Islet precursor cell (in vitro differentiated cells): ENCODE results near the gene SRSF7.
"Not testable (repeated sequence)": the region's sequence is repeated elsewhere in the genome, so short reads cannot be mapped to it uniquely, and the experiment has no call there.

ENCODE experiments used
- DNase-seq: peaks from one replicate; pipeline ENCODE4 v3.0.0-alpha.2; 2018

Gene SRSF7

DNA sequence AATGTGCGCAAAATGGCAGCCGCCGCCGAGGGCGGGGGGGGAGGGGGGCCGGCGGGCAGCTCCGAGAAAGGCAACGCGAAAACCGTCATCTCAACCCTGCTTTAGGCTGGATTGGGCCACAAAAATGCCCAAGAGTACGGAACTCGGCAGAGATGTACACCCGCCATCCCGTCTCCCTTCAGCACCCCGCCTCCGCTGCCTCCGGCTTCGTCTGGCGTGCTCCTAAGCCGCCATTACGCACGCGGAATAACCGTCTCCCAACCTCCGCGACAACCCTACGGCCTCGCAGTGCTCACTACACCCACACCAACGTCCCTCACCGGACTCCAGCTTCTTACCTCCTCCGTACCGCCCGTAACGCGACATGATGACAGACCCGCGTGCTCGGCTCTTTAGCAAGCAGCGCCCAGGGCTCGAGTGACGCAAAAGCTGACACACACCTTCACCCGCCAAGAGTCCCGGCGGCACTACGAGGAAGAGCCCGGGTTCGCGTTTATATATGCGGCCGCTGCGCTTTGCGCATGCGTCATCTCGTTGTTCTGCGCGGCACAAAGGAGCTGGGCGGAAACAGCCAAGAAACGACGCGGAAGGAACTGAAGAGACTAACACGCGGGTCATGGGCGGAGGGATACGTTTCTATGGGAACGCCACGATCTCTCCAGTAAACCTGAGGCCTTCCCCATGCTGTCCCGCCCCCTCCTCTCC is at the start of gene SRSF7:
TSS of gene SRSF7 (minus strand) at position 471 of the 705 bp plus-strand sequence. CDS start at position 366, 105 bp downstream.
- DNase-seq = peak; percentile 98

GRCh38 chr2:38797953-38798352 is 46.8 kb upstream of the SRSF7 start:
- peak; percentile 57 for DNase-seq

- DNase-seq = peak; percentile 74
Measured at GRCh38 chr2:38797250-38797676, 46.1 kb upstream of the SRSF7 start.

DNA sequence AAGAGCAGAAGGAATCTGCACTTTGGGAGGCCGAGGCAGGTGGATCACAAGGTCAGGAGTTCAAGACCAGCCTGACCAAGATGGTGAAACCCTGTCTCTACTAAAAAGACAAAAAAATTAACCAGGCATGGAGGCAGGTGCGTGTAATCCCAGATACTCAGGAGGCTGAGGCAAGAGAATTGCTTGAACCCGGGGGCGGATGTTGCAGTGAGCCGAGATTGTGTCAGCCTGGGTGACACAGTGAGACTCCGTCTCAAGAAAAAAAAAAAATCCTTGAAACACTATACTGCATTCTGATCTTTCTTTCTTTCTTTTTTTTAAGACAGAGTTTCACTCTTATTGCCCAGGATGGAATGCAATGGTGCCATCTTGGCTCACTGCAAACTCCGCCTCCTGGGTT is 43.9 kb upstream of the SRSF7 start:
- DNase-seq = not testable (repeated sequence)

- no peak for DNase-seq
Measured at GRCh38 chr2:38794235-38794946, 43.2 kb upstream of the SRSF7 start.

- DNase-seq = no peak
Measured at GRCh38 chr2:38793511-38793910, 42.4 kb upstream of the SRSF7 start.

GRCh38 chr2:38792751-38793150 is 41.6 kb upstream of the SRSF7 start:
- DNase-seq = no peak

GRCh38 chr2:38792321-38792720 is 41.2 kb upstream of the SRSF7 start:
- not testable (repeated sequence) for DNase-seq

- DNase-seq = no peak
Measured at GRCh38 chr2:38791744-38792143, 40.6 kb upstream of the SRSF7 start.

- DNase-seq = no peak
Measured at GRCh38 chr2:38789691-38790090, 38.5 kb upstream of the SRSF7 start.

- no peak for DNase-seq
Measured at GRCh38 chr2:38788306-38788705, 37.1 kb upstream of the SRSF7 start.

DNA sequence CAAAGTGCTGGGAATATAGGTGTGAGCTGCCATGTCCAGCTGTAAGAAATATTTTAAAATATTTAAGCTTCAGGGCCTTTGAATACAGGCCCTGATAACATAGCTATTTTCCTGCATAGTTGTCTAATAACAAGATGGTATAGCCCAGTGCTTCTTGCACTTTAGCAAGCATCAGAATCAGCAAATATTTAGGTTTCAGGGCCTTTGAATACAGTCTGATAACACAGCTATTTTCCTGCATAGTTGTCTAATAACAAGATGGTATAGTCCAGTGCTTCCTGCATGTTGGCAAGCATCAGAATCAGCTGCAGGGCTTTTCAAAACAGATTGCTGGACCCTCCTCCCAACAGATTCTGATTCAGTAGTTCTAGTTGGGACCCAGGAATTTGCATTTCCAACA is 32.4 kb upstream of the SRSF7 start:
- no peak for DNase-seq

- DNase-seq = no peak
Measured at GRCh38 chr2:38778687-38779082, 27.5 kb upstream of the SRSF7 start.

DNA sequence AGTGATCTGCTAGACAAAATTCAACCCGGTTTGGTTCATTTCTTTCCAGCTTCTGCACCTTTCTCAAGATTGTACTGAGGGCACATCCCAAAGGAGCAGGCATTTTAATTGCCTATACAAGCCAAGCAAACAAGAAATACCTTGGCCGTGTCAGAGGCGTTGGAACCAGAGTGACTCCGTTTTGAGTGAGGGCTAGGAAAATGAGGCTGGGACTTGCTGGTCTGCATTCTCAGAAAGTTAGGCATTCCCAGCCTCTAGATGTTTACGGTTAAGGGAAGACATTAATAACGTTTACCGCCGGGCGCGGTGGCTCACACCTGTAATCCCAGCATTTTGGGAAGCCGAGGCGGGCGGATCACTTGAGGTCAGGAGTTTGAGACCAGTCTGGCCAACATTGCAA is 25.4 kb upstream of the SRSF7 start:
- DNase-seq = peak; percentile 70

DNA sequence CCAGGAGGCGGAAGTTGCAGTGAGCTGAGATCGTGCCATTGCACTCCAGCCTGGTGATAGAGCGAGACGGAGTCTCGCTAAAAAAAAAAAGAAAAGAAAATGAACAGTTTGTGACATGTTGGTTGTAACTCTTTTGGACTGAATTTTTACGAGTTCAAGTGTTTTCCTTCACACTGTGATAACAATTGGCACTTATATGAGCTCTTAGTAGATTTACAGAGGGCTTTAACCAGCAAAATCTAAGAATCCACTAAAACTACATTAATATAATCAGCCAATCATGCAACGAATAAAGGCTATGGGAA is 24.7 kb upstream of the SRSF7 start:
- DNase-seq = no peak

GRCh38 chr2:38775097-38775920 is 24.1 kb upstream of the SRSF7 start:
- DNase-seq = peak; percentile 62

DNA sequence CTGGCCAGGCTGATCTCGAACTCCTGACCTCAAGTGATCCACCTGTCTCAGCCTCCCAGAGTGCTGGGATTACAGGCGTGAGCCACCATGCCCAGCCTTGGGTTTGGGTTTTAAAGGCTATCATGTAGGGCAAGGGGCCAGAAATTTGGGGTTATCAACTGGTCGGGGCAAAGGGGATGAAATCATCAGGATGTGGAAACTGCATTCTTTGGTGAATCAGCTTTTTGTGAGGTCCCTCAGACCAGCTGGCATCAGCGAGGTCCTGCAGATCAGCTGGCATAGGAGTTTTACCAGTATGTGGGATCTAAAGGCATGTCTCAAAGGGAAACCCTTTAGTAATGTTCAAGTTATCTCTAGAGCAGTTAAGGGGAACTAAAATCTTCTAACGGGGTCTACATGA is 20.5 kb upstream of the SRSF7 start:
- DNase-seq = no peak

- DNase-seq = no peak
Measured at GRCh38 chr2:38765551-38765950, 14.4 kb upstream of the SRSF7 start.

GRCh38 chr2:38765149-38765548 is 14.0 kb upstream of the SRSF7 start:
- DNase-seq = no peak

- DNase-seq = no peak
Measured at GRCh38 chr2:38763728-38764127, 12.6 kb upstream of the SRSF7 start.

GRCh38 chr2:38763228-38763627 is 12.1 kb upstream of the SRSF7 start:
- DNase-seq = no peak

DNA sequence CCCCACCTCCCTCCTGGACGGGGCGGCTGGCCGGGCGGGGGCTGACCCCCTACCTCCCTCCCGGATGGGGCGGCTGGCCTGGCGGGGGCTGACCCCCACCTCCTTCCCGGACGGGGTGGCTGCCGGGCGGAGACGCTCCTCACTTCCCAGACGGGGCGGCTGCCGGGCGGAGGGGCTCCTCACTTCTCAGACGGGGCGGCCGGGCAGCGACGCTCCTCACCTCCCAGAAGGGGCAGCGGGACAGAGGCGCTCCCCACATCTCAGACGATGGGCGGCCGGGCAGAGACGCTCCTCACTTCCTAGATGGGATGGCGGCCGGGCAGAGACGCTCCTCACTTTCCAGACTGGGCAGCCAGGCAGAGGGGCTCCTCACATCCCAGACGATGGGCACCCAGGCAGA is 4.7 kb upstream of the SRSF7 start:
- DNase-seq = not testable (repeated sequence)

DNA sequence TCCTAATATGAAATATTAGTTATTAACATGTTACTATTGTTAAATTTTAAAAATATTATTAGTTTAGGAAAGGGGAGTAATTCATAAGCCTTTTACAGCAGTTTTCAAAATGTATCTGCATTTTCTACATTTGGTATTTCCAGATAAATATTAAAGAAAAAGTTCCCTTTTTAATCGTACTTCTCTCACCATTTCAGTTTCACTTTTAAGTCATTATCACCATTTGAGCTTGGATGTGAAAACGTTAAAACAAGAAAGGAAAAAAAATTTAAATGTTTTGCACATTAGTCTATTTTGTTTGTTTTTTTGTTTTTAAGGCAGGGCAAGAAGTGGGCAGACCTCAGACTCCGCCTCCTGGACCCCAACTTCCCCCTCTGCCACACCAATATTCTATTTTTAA is 3.3 kb upstream of the SRSF7 start:
- DNase-seq = no peak

DNA sequence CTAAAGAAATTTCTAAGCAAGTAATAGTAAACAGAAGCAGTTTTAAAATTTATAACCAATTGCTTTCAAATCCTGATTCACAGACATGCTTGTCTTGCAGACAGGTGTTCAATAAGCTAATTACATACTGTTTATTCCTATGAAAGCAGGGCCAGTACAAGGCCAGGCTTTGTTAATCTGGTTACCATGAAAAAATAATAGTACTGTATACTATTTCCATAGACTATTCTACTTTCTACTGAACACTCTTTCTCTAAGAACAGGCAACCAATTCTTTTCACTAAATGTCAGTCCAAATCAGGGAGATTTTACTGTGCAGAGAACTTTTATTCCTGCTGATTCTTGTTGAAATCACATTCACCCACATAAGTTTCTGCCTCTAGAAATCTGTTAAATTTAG is 2.9 kb upstream of the SRSF7 start:
- no peak for DNase-seq
